NCI-H510A treated with DMSO at 0.1 percent for 48 hours (cell line): ENCODE measurements around the gene CACNA1S.

Experiments
- DNase-seq: peaks from one replicate; lab custom pipeline; 2025; lab: John Stamatoyannopoulos, UW

CACNA1S gene

GRCh38 chr1:201011616-201012015 is 100.6 kb downstream of the CACNA1S start:
- peak; percentile 44 for DNase-seq

GRCh38 chr1:201009962-201010645 is 102.1 kb downstream of the CACNA1S start:
- no peak for DNase-seq

- DNase-seq = no peak
Observed at GRCh38 chr1:201008666-201009360, 103.4 kb downstream of the CACNA1S start.

GRCh38 chr1:201007481-201007880 is 104.7 kb downstream of the CACNA1S start:
- no peak for DNase-seq

- no peak for DNase-seq
Observed at GRCh38 chr1:201006450-201006849, 105.8 kb downstream of the CACNA1S start.

GRCh38 chr1:201004732-201005131 is 107.5 kb downstream of the CACNA1S start:
- no peak for DNase-seq

GRCh38 chr1:201004154-201004553 is 108.1 kb downstream of the CACNA1S start:
- DNase-seq = no peak

- DNase-seq = no peak
Observed at GRCh38 chr1:201002510-201002909, 109.7 kb downstream of the CACNA1S start.

- DNase-seq = peak; percentile 22
Observed at GRCh38 chr1:201001962-201002361, 110.3 kb downstream of the CACNA1S start.

GRCh38 chr1:201000391-201000790 is 111.8 kb downstream of the CACNA1S start:
- DNase-seq = no peak

- DNase-seq = no peak
Observed at GRCh38 chr1:200999667-201000066, 112.6 kb downstream of the CACNA1S start.

- no peak for DNase-seq
Observed at GRCh38 chr1:200998323-200998722, 113.9 kb downstream of the CACNA1S start.

GRCh38 chr1:200992382-200993048 is 119.7 kb downstream of the CACNA1S start:
- DNase-seq = peak; percentile 79

GRCh38 chr1:200991097-200991614 is 121.1 kb downstream of the CACNA1S start:
- DNase-seq = no peak

- DNase-seq = no peak
Observed at GRCh38 chr1:200990114-200990513, 122.1 kb downstream of the CACNA1S start.
